Cerebellar nuclear complex (tissue), 1 donor: ENCODE data around the gene ACAP2.
A peak's percentile ranks its signal among the peaks of the same experiment; 100 is the strongest.

Experiments
- DNase-seq, 2 experiments: peaks; one replicate each; lab custom pipeline; 2025; lab: John Stamatoyannopoulos, UW

ACAP2 gene

DNA sequence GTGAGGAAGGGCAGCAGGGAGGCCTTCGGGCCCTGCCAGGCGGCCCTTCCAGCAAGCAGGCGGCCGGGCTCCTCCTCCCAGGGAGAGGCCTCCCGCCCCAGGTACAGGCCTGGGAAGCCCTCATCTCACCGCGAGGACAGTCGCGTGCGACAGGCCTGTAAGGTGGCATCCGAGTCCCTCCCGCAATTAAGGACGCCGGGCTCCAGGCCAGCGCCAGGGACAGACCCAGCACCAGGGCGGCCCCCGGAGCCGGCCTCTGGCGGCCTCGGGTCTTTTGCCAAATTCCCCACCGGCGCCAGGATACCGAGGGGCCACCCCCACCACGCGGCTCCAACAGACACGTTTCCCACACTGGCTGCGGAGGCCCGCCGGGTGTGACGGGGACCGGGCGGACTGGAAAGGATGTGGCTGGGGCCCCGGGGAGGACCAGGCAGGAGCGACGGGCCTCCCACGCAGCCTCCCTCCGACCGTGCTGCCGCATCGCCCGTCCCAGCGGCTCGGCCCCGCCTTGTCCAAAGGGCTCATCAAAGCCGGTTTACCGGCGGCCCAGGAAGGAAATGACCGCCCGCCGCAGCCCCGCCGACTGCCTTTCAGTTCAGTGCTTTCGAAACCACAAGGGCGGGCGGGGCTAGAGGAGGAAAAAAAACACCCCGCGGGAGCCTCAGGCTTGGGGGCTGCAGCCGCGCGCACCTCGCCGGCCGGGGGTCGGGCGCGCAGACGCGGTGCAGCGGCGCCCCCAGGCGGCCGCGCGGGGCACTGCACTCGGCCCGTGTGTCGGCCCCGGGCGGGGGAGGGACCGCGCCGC is 183.1 kb downstream of the ACAP2 start:
- peak in 1 of 2 experiments; percentile 38 for DNase-seq

DNA sequence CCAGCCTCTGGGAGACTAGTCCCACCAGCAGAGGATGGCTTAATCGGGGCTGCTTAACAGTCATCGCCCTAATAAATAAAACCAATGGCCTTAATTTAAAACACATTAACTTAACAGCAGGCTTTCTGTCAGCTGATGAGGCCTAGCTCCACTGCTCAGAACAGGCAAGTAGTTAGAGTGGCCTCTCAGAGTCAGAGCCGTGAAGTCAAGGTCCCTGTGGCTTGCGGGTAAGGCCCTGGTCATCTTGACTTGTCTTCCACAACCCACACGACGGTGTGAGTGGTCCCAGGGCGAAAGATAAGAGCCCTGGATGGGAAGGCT is 183.7 kb downstream of the ACAP2 start:
- DNase-seq: no peak

DNA sequence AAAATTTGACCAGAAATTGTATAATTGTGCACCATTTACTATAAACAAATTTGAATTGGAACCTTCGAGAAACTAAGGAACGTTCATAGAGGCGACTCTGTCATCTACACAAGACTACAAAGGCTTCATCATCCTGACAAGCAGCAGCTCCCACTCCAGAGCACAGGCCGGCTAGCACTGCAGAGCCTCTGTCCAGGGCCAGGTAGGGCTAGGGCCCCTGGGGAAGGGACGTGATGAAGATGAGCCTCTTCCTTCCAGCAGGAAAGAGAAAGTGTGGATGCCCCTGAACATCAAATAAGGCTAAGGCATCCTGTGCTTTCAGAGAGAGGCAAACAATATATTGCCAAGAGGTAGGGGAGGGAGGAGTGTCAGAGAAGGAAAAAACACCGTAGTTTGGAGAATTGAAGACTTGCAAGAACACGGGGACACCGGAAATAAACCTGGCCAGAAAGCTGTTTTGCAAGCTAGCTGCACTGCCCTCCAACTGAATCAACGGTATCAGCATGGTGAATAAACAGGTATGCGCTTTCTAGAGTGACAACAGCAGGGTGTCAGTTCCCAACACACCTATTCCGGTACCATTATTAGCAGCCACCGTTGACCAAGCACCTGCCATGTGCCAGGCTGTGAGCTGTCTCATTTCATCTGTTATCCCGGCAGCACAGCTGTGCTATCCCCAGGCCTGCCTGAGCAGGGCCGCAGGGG is 184.2 kb downstream of the ACAP2 start:
- DNase-seq: no peak

DNA sequence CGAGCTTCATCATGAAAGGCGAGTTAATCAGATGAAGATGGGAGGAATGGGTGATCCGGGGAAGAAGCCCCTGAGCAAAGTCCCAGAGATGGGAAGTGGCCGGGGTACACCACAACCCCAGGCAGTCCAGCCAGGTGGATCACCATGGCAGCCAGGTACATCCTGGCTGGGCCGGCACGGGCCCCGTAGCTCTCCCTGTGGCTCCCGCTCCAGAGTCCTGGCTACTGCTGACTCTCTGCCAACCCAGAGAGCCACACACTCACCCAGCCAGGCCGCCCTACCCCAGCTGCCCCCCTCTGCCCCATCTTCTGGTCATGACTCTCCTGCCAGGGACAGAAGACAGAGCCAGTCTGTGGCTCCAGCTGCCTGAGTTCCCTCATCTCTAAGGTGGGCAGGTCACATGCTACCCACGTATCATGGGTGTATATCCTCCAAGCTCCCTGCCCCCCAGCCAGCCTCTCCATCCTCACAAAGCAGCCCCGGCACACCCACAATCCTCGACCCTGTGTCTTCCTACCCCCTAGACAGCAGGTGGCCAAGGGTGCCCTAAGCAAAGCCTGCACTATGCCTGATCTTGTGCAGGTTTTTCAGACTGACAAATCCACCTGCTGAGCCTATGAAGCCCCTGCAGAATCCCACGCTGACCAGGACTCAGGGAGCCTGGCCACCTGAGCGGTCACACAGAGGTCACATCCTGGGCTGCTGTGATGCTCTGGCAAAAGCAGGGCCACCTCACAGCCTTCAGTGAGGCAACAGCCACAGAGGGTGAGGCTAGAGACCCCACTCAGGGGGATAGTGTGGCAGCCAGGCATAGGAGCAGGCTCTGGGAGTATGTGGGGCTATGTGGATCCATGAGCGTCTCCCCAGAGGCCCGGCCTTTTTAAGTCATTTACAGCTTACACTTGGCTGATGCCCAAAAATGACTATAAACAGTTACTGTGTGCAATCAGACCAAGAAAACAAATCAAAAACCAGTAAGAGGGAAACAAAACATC is 185.1 kb downstream of the ACAP2 start:
- no peak for DNase-seq

DNA sequence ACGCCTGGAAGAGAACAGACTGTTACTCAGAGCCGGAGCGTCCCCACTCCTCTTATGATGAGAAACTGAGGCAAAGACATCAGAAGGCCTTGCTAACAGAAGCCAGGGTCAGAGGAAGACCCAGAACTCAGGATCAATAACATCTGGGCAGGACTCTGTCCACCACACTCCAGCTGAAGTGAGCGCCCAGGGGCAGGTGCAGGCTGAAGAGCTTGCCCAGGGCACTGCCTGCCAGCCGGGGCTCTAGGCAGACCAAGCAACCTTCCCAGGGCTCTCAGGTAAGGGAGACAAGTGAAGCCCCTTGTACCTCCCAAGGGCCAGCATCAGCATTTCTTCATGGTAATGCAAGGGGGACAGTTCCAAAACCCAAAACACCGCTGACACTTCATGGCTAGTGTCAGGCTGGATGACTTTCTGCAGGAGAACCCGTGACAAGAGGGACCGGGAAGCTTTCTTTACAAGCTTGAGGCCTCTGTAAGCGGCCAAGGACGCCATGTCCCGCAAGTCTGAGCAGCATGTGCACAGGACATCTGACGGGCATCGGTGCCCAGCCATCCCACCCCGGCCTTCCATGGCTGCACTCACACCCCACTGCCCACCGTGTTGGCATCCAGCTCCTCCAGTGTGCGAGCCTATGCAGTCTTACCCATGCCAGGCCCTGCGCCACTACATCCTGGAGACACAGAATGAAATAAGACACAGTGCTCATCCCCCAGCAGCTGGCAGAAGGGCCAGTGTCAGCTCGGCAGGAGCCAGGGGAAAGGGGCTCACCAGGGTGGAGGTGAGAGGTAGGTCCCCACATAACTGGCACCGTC is 186.0 kb downstream of the ACAP2 start:
- DNase-seq: no peak

DNA sequence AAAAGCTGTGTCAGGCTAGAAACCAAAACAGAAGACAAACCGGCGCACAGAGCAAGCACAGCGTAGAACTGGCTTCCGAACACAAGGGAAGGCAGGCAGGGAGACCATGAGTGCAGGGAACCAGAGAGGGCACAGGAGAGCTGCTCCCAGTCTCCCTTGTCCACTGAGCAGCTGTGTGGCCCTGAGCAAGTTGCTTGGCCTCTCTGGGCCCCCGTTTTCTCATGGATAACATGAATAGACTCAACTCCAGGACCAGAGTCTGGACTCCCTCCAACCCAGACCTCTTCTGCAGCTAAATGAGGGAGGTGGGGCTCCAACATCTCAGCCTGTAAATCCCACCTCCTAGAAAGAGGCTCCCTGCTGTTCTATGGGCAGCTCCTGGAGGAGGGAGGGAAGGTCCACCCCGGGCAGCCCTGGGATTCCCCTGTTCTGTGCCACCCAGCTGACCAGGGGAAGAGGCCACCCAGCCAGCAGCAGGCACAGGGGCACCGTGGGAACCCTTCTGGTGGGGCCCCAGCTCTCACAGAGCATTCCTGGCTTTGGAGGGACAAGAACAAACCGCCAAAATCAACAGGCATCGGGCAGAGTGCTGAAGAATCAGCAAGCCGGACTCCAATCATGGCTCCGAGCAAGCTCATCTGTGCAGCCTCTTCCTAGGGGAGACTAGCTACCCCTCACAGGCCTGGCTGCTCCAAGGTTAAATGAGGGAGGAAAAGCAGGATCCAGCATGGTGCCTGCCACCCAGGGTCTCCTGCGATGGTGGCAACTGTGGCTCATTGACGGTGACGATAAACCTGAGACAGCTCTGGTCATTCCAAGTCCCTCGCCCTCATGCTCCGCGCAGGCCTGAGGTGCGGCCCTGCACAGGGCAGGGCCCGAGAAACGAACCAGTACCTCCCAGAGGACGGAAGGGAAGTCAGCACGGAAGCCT is 187.0 kb downstream of the ACAP2 start:
- no peak for DNase-seq

DNA sequence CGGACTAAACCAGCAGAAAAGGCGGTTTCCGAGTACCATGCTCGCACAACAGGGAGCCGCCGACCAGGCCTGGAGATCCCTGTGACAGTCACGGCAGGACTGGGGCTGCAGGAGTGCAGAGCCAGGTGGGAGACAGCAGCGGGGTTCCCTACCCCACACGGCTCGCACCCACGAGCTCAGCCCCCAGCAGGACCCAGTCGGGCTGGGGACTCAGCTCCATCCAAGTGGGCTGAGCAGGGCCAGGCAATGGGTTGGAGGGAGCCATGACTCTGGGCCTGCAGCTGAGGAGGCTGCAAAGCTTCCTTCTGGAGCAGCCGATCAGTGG is 187.7 kb downstream of the ACAP2 start:
- no peak for DNase-seq

DNA sequence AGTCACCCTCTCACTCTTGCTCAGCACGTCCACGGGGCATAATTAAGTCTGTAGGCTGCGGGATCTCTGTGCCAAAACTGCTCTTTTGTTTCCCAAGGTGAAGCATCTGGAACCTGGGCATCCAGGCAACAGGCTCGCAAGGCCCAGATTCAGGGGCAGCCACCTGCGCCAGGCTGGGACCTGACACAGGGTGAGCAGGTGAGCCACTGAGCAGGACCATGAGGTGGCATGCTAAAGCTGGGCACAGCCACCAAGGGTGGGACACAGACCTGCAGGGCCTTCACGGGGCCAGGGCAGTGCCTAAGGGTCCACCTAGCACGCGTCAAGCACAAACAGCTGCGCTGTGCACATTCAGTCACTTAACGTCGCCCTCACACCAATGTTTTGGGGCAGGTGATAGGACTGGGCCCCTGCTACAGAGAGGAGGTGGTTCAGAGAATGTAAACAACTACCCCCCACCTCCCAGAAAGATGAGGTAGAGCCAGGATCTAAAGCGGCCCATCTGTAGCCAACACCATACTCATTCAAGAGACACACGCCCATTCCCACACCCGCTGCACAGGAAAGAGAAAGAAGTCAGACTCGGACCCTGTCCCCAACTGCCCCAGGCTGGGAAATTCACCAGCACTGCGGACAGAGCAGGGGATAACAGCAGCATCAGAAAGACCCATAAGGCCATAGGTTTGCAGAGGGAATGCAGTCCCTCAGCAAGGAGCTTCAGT is 188.2 kb downstream of the ACAP2 start:
- DNase-seq: no peak

DNA sequence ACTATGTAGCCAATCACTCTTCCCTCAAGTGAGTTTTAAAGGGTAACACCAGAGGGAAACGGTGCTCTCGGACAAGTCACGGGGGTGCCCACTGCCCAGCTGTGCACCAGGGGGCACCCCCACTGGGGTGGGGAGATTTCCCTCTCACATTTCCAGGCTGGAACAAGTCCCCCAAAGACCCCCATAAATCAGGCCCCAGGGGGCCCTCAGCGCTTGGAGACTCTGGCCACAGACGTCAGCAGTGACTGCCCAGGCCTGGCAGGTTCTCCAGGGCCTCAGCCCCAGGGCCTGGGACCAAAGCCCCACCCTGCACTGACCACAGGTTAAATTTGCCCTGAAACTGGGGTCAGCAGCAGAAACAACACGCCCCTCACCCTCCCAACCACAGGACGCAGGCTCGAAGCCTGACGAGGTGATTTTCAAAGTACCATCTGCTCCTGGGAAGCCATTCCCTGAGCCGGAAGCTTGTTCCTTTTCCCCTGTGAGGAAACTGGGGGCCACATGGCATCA is 188.8 kb downstream of the ACAP2 start:
- DNase-seq: no peak

DNA sequence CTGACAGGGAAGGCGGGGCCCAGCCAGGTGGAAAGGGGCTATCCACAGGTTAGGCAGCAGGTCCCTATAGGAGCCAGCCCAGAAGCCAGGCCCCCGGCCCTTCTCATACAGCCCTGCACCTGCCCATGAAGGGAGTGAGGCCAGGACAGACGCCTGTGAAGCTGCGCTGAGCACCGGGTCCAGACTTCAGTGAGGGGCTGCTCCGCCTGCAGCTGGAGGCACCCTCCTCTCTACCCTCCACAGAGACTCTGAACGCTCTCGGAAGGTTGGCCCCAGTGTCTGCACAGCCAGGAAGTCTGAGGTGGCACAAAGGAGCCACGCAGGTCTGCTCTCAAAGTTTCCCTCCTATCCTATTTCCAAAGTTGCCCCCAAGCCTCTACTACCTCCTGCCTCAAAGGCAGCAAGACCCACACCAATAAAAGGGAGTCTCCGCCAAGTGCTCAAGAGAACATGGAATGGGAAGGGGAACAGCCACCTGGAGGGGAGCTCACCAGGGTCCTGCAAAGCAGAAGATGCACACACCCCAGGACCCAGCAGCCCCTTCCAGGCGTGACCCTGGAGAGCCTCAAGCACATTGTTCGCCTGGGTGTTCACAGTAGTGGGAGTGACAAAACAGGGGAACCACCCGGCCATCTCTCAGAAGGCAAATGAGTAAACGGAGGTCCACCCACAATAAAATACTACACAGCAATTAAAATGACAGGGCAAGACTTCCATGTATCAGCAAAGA is 191.3 kb downstream of the ACAP2 start:
- no peak for DNase-seq

DNA sequence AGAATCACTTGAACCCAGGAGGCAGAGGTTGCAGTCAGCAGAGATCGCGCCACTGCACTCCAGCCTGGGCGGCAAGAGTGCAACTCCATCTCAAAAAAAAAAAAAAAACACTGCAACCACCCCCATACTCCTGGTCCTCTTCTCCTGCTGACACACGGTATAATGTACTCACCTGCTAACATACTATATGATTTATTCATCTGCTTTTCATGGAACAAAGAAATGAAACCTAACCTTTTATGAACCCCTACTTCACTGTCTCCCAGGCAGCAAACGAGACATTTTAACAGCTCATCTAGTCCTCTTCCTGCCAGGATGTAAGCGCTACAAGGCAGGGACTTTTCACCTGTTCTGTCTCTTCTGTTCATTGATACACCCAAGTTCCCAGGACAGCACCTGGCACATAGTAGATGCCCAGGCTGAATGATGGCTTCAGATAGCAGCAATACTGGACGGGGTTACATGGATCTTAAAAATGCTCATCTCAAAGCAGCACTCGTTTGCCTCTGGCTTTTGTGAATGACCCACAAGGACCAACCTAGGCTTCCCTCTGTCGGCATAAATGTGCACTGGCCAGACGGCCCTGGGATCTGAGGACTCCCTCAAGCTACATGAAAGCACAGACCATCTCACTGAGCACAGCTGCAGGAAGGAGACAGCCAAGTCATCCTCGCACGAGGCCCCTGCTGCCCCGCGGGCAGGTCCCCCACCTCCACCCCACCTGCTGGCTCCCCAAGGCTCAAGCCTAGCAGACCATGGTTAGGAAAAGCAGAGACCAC is 192.2 kb downstream of the ACAP2 start:
- DNase-seq: no peak

DNA sequence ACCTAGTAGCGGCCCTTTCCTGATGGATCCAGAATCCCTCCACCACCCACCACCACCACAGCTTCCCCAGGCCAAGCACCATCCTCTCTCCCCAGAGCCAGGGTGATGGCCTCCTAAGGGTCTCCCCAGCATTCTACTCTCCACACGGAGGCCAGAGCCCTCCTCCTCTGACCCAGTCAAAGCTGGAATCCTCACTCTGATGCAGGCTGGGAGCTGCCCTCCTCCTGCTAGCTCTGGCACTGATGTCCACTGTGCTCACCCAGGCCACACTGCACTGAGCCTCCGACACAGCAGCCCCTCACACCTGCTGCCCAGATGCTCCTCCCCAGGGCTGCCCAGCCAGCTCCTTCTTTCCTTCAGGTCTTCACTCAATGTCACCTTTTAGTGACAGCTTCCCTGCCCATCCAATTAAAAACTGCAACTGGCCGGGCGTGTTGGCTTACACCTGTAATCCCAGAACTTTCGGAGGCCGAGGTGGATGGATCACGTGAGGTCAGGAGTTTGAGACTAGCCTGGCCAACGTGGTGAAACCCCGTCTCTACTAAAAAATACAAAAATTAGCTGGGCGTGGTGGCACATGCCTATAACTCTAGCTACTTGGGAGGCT is 192.9 kb downstream of the ACAP2 start:
- no peak for DNase-seq

DNA sequence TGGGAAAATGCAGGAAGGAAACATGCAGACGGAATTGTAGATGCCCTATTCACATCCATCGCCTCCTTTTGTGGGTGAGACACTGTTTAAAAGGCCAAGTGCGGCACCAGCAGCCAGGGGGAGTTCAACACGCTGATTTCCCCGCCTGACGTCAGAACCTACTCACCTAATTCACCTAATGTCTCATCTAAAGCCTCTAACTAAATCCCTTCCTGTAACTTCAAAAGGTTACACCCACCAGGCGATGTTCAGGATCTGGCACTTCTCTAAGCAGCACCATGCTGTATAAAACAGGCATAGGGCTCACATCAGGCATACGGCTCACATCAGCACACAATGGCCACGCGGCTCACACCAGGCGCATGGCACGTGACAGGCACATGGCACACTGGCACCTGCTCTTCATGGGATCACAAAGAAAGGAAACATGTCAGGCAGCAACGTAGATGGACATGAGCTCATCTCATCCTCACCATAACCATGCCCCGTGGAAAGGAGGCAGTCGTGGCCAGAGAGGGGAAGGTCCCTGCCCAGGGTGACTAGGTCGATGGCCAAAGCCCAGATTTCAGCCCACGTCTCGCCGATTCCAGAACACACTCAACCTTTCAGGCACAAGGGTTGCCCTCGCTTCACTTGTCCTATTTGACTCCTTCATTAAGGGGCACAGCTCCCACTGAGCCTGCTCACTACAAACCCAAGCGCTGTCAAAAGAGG is 193.6 kb downstream of the ACAP2 start:
- no peak for DNase-seq

DNA sequence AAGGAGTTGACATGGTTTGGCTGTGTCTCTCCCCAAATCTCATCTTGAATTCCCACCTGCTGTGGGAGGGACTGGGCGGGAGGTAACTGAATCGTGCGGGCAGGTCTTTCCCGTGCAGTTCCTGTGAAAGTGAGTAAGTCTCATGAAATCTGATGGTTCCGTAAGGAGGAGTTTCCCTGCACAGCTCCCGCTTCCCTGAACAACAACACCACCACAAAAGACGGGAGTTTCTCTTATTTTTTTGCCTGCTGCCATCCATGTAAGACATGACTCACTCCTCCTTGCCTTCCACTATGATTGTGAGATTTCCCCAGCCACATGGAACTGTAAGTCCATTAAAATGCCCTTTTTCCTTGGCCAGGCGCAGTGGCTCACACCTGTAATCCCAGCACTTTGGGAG is 194.5 kb downstream of the ACAP2 start:
- no peak for DNase-seq

DNA sequence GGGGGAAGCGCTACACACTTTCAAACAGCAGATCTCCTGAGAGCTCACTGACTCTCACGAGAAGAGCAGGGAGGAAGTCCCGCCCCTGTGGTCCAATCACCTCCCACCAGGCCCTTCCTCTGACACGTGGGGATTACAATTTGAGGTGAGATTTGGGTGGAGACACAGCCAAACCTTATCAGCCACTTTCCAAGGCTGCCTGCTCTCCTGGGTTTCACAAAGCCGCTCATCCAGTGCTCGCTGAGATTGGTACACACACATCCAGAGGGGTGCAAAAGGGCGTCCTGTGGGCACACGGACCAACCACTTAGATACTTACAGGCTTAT is 195.0 kb downstream of the ACAP2 start:
- DNase-seq: no peak

DNA sequence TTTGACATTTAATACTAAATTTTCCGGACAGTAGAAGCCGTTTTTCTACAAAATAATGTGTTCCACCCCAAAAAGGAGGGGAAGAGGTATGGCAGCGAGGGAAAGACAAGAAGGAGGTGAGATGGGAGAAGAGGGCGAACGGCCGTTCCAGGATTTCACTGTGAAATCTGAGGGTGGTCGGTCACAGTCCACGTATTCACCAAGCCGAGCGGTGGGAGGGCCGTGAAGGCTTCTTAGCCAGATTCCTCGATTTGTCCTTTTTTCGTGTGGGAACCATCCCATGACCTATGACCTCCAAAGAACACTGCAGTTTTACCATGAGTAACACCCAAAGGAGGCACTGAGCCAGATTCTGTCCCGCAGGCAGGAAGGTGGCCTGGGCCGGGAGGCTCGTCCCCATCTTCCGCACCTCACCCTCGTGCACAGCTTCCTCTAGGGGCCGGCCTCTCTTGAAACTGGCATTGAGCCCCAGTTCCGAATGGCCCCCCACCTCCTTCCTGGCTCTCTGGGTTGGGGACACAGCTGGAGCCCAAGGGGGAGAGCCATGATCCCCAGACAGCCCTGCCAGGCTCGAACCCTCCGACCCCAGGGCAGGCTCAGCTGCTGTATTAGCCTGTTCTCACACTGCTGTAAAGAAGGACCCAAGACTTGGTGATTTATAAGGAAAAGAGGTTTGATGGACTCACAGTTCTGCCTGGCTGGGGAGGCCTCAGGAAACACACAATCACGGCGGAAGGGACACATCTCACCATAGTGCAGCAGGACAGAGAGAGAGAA is 195.5 kb downstream of the ACAP2 start:
- no peak for DNase-seq

DNA sequence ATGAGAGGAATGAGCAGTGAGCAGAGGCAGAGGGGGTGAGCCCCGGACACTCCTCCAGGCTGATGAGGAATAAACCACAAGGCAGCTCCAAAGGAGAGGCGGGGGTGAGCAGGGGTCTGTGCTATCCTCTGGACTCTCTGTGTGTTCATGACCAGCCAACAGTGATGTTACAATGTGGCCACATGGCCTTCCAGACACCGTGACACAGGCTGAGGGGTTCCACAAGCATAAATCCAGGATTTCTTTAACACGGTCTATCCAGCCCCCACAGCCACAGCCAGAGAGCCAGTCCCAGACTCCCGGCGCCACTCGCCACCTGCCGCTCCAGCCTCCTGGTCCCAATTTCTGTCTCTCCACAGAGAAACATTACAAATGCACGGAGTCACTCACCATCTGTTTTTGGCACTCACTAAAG is 196.2 kb downstream of the ACAP2 start:
- no peak for DNase-seq
